DND-41 (cell line): ENCODE results near the gene FRAT1.

Source experiments
- ATAC-seq: fragments of 200-7000 bp; cut with Tn5 transposase; 3 replicates; pipeline ENCODE4 v1.9.1; 2021; ENCODE audit warnings: low read depth; ENCODE audit not compliant: insufficient read depth
- DNase-seq: peaks from one replicate; pipeline ENCODE4 v3.0.0-alpha.2; 2020
- H2AFZ ChIP-seq: 2 replicates; pipeline ENCODE4 v1.6.0; 2012; ENCODE audit warnings: low read depth, low read length
- H3K27ac ChIP-seq: 2 replicates; pipeline ENCODE4 v1.5.1; 2012; ENCODE audit warnings: low read length, inconsistent platforms
- H3K27me3 ChIP-seq: fragments of 200-600 bp; sonication (generic); 2 replicates; pipeline ENCODE4 v1.6.0; 2012; ENCODE audit warnings: low read length, mild to moderate bottlenecking, inconsistent platforms; ENCODE audit not compliant: insufficient read depth, poor library complexity
- H3K36me3 ChIP-seq: 2 replicates; pipeline ENCODE4 v1.5.1; 2012; ENCODE audit warnings: low read length, inconsistent platforms; ENCODE audit not compliant: insufficient read depth
- H3K4me1 ChIP-seq: 2 replicates; pipeline ENCODE4 v1.5.1; 2012; ENCODE audit warnings: mild to moderate bottlenecking, low read length; ENCODE audit not compliant: insufficient read depth
- H3K4me2 ChIP-seq: 2 replicates; pipeline ENCODE4 v1.6.0; 2012; ENCODE audit warnings: mild to moderate bottlenecking, moderate library complexity, low read length, inconsistent platforms; ENCODE audit not compliant: insufficient read depth
- H3K4me3 ChIP-seq, 2 experiments: fragments of 200-600 bp in 1 of 2; shearing (Covaris generic) in 1 of 2; 2 replicates each; pipeline ENCODE4 v1.5.1; 2012 to 2016; ENCODE audit warnings: inconsistent platforms in 2 of 2, low read length in 2 of 2, mild to moderate bottlenecking in 2 of 2, low read depth in 1 of 2, moderate library complexity in 1 of 2
- H3K79me2 ChIP-seq: 2 replicates; pipeline ENCODE4 v1.6.0; 2012; ENCODE audit warnings: low read length, inconsistent platforms; ENCODE audit not compliant: insufficient read depth
- H3K9ac ChIP-seq: 2 replicates; pipeline ENCODE4 v1.6.0; 2012; ENCODE audit warnings: low read depth, mild to moderate bottlenecking, inconsistent platforms, low read length, moderate library complexity
- H3K9me3 ChIP-seq: 2 replicates; pipeline ENCODE4 v1.5.1; 2012; ENCODE audit warnings: low read length, moderate library complexity, mild to moderate bottlenecking, inconsistent platforms; ENCODE audit not compliant: insufficient read depth, severe bottlenecking
- H4K20me1 ChIP-seq: 2 replicates; pipeline ENCODE4 v1.6.0; 2012; ENCODE audit warnings: low read length; ENCODE audit not compliant: insufficient read depth
- CTCF ChIP-seq: IDR thresholded peaks from 2 replicates; pipeline ENCODE4 v1.5.1; 2012; ENCODE audit warnings: borderline replicate concordance, low read length, moderate library complexity, mild to moderate bottlenecking; ENCODE audit not compliant: poor library complexity, severe bottlenecking; ENCODE audit errors: extremely low read depth
- EZH2 ChIP-seq: IDR thresholded peaks from 3 replicates; pipeline ENCODE4 v1.6.1; 2012; ENCODE audit warnings: borderline replicate concordance, low read depth, mild to moderate bottlenecking, moderate library complexity, low read length, inconsistent platforms; ENCODE audit not compliant: severe bottlenecking

FRAT1 gene

GRCh38 chr10:97335188-97335619 is 16.1 kb downstream of the FRAT1 start:
- ATAC-seq (no peak; the same call in 1 of the 3 replicates), DNase-seq (no peak)
- H3K36me3 ChIP-seq: peaks cover 4% of the 10 kb centered on the region; the same call in 1 of the 2 replicates
- no peaks in the 10 kb centered on the region for H3K9me3 ChIP-seq
- peak overlapping the region; percentile 98 for H3K4me2 ChIP-seq
- peaks cover 35% of the 10 kb centered on the region for H3K4me1 ChIP-seq
- peak overlapping the region; percentile 75 for H3K9ac ChIP-seq
- H3K4me3 ChIP-seq: peak overlapping the region; percentile 44 to 68; a peak in 3 of 4 replicates
- TF ChIP-seq EZH2 (no peak), CTCF (no peak)
- H4K20me1 ChIP-seq: peaks cover 31% of the 10 kb centered on the region
- H3K79me2 ChIP-seq: peaks cover 30% of the 10 kb centered on the region
- H3K27me3 ChIP-seq: peaks cover 10% of the 10 kb centered on the region
- peak overlapping the region; percentile 98 for H3K27ac ChIP-seq
- H2AFZ ChIP-seq: peak overlapping the region; percentile 90

DNA sequence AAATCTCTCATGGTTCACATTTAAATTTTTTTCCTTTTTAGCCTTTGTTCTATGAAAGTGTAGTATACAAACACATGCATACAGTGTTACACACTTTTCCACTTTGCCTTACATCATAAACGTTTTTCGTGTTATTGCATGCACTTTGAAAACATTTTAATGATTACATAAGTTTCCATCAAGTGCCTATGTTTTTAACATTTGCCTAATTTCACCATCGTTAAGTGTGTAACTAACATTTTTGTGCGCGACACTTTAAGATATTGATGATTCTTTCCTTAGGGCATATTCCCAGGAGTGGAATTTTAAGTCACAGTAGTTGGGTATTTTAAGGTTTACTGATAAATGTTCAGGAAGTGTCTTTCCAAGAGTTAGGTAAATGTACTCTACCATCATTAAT is 16.9 kb downstream of the FRAT1 start:
- ATAC-seq: no peak
- H3K4me3 ChIP-seq: no peak overlapping the region
- no peak overlapping the region for H3K27ac ChIP-seq
- no peak overlapping the region for H3K4me2 ChIP-seq
- no peak for TF ChIP-seq EZH2
- TF ChIP-seq CTCF: no peak
- H3K4me1 ChIP-seq: peaks cover 33% of the 10 kb centered on the region
- H4K20me1 ChIP-seq: peaks cover 27% of the 10 kb centered on the region
- DNase-seq: no peak
- no peak overlapping the region for H2AFZ ChIP-seq
- peaks cover 29% of the 10 kb centered on the region for H3K79me2 ChIP-seq
- peaks cover 10% of the 10 kb centered on the region for H3K27me3 ChIP-seq
- H3K9me3 ChIP-seq: no peaks in the 10 kb centered on the region
- H3K36me3 ChIP-seq: peaks cover 3% of the 10 kb centered on the region; the same call in 1 of the 2 replicates
- H3K9ac ChIP-seq: no peak overlapping the region

DNA sequence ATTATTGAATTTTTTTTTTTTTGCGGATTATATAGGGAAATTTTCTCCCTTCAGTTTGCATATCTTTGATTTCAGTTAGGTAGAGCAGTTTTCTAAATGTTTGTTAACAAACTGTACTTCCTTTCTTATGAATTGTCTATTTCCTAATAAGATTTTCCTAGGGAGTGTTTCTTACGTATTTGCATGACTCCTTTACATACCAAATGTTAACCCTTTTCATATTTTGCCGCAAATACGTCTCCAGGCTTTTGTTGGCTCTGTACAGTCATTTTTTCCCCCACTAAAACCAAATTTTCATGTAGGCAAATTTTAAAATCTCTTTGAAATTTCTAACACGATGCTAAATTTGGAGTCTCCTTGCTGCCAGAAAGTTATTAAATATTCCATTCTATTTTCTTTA is 17.4 kb downstream of the FRAT1 start:
- Histone ChIP-seq H3K27me3 (peaks cover 10% of the 10 kb centered on the region), H2AFZ (no peak overlapping the region), H3K4me2 (no peak overlapping the region), H3K36me3 (no peaks in the 10 kb centered on the region; the same call in 1 of the 2 replicates), H3K9me3 (no peaks in the 10 kb centered on the region), H4K20me1 (peaks cover 22% of the 10 kb centered on the region), H3K4me1 (peaks cover 29% of the 10 kb centered on the region), H3K79me2 (peaks cover 25% of the 10 kb centered on the region), H3K27ac (no peak overlapping the region), H3K4me3 (no peak overlapping the region), H3K9ac (no peak overlapping the region)
- no peak for ATAC-seq
- TF ChIP-seq EZH2 (no peak), CTCF (no peak)
- no peak for DNase-seq
